GM21786 (cell line): Measurements from ENCODE around the gene SYF2.
"Not testable (repeated sequence)": the region's sequence is repeated elsewhere in the genome, so short reads cannot be mapped to it uniquely, and the experiment has no call there.

ENCODE experiments used
- ATAC-seq: cut with Tn5 transposase; IDR thresholded peaks from one replicate; pipeline ENCODE4 v1.9.1; 2021; ENCODE audit not compliant: unreplicated experiment

Gene SYF2

GRCh38 chr1:25208092-25208491 lies 24.2 kb downstream of the SYF2 start:
- no peak for ATAC-seq

GRCh38 chr1:25206201-25206600 lies 26.1 kb downstream of the SYF2 start:
- no peak for ATAC-seq

GRCh38 chr1:25205786-25206185 lies 26.5 kb downstream of the SYF2 start:
- ATAC-seq, result no peak

GRCh38 chr1:25204797-25205480 lies 27.4 kb downstream of the SYF2 start:
- ATAC-seq, result no peak

GRCh38 chr1:25201006-25201405 lies 31.3 kb downstream of the SYF2 start:
- no peak for ATAC-seq

GRCh38 chr1:25199819-25200620 lies 32.3 kb downstream of the SYF2 start:
- ATAC-seq, result no peak

GRCh38 chr1:25198663-25199252 lies 33.5 kb downstream of the SYF2 start:
- no peak for ATAC-seq

- ATAC-seq, result no peak
Observed at GRCh38 chr1:25197982-25198662, 34.2 kb downstream of the SYF2 start.

- ATAC-seq, result no peak
Observed at GRCh38 chr1:25197235-25197975, 34.9 kb downstream of the SYF2 start.

- ATAC-seq, result no peak
Observed at GRCh38 chr1:25196830-25197229, 35.5 kb downstream of the SYF2 start.

GRCh38 chr1:25195835-25196234 lies 36.5 kb downstream of the SYF2 start:
- ATAC-seq, result no peak

- no peak for ATAC-seq
Observed at GRCh38 chr1:25194572-25195020, 37.7 kb downstream of the SYF2 start.

GRCh38 chr1:25194054-25194453 lies 38.2 kb downstream of the SYF2 start:
- ATAC-seq, result no peak

GRCh38 chr1:25193229-25193628 lies 39.1 kb downstream of the SYF2 start:
- ATAC-seq, result no peak

- ATAC-seq, result no peak
Observed at GRCh38 chr1:25192154-25192553, 40.1 kb downstream of the SYF2 start.

GRCh38 chr1:25190260-25190659 lies 42.0 kb downstream of the SYF2 start:
- ATAC-seq, result no peak

- ATAC-seq, result not testable (repeated sequence)
Observed at GRCh38 chr1:25187904-25188303, 44.4 kb downstream of the SYF2 start.

- no peak for ATAC-seq
Observed at GRCh38 chr1:25187077-25187476, 45.2 kb downstream of the SYF2 start.

GRCh38 chr1:25186161-25187007 lies 45.9 kb downstream of the SYF2 start:
- ATAC-seq, result no peak
